K562 (cell line): ENCODE measurements around the gene NOX5. TPM values are rescaled to one million over a fixed set of nuclear protein-coding genes. Genes with fewer than 3 reads are reported as not detected.
A peak's percentile ranks its signal among the peaks of the same experiment; 100 is the strongest.

Experiments used
- ATAC-seq: fragments of 200-7000 bp; cut with Tn5 transposase; 3 replicates; pipeline ENCODE4 v1.9.1; 2020; ENCODE audit warnings: moderate library complexity
- BruUV-seq: library from RNA; stranded (reverse); fragments of 400-500 nt; replicated peaks from 2 replicates; lab custom pipeline; 2021; lab: Mats Ljungman, UMichigan
- CTCF ChIA-PET: fragments of 300-600 bp; formaldehyde crosslinking; extraction: SDS; loops from one replicate; lab custom pipeline; 2021; ENCODE audit warnings: low intra/inter-chr PET ratio; lab: Yijun Ruan, JAX
- POLR2A ChIA-PET: fragments of 300-600, 350-650 bp; sonication (Branson Sonifier 250); formaldehyde crosslinking; extraction: SDS; loops from one replicate; lab custom pipeline; 2021; ENCODE audit warnings: antibody characterized with exemption, inconsistent platforms; lab: Yijun Ruan, JAX
- DNase-seq, 4 experiments: peaks; one replicate each; pipeline versions ENCODE4 v3.0.0 to v3.0.0-alpha.2; 2011 to 2018; ENCODE audit warnings: low spot score in 3 of 4, mixed read lengths in 3 of 4; ENCODE audit errors: extremely low read depth in 1 of 4
- FAIRE-seq: peaks from 2 replicates; lab custom pipeline; 2011; peaks lifted over from hg19 to GRCh38; lab: Jason Lieb, UNC
- H2AFZ ChIP-seq: 2 replicates; pipeline ENCODE4 v1.6.0; 2011; ENCODE audit warnings: low read depth, low read length, control low read depth, inconsistent platforms
- H3K27ac ChIP-seq: fragments of 200-600 bp; 3 replicates; pipeline ENCODE4 v1.8.0; 2011; ENCODE audit warnings: low read depth, mild to moderate bottlenecking, control low read depth, inconsistent platforms, low read length, moderate library complexity, mixed read lengths; ENCODE audit errors: extremely low read depth
- H3K27me3 ChIP-seq, 2 experiments: fragments of 300-600 bp in 1 of 2; 2 replicates in 1 of 2; 3 replicates in 1 of 2; pipeline versions ENCODE4 v1.6.0 to v1.8.0; 2011; ENCODE audit warnings: inconsistent platforms in 2 of 2, low read length in 2 of 2, mild to moderate bottlenecking in 1 of 2, mixed read lengths in 1 of 2, moderate library complexity in 1 of 2; ENCODE audit not compliant: control insufficient read depth in 2 of 2, insufficient read depth in 2 of 2
- H3K36me3 ChIP-seq: fragments of 300-600 bp; 3 replicates; pipeline ENCODE4 v1.8.0; 2011; ENCODE audit warnings: mild to moderate bottlenecking, low read length, inconsistent platforms; ENCODE audit not compliant: control insufficient read depth, insufficient read depth
- H3K4me1 ChIP-seq, 2 experiments: fragments of 200-600 bp in 1 of 2; replicated peaks in 1 of 2; 2 replicates in 1 of 2; 3 replicates in 1 of 2; pipeline versions ENCODE4 v1.5.1 to v1.8.0; 2011; ENCODE audit warnings: inconsistent platforms in 2 of 2, low read length in 2 of 2, mild to moderate bottlenecking in 1 of 2, mixed read lengths in 1 of 2, moderate library complexity in 1 of 2; ENCODE audit not compliant: control insufficient read depth in 2 of 2, insufficient read depth in 2 of 2
- H3K4me2 ChIP-seq: 2 replicates; pipeline ENCODE4 v1.6.1; 2011; ENCODE audit warnings: low read length, control low read depth, inconsistent platforms, mixed read lengths; ENCODE audit not compliant: insufficient read depth
- H3K4me3 ChIP-seq: fragments of 200-600 bp; sonication (generic), shearing (Covaris generic); 2 replicates; pipeline ENCODE4 v1.5.1; 2016; ENCODE audit warnings: control low read depth, inconsistent platforms
- H3K79me2 ChIP-seq: fragments of 200-600 bp; 3 replicates; pipeline ENCODE4 v1.8.0; 2011; ENCODE audit warnings: low read length, inconsistent platforms; ENCODE audit not compliant: control insufficient read depth, insufficient read depth
- H3K9ac ChIP-seq, 2 experiments: 2 replicates each; pipeline versions ENCODE4 v1.6.0 to v1.6.1; 2011; ENCODE audit warnings: low read depth in 2 of 2, low read length in 2 of 2, control low read depth in 1 of 2, inconsistent platforms in 1 of 2, mild to moderate bottlenecking in 1 of 2, mixed read lengths in 1 of 2; ENCODE audit not compliant: insufficient read depth in 1 of 2
- H3K9me1 ChIP-seq: one replicate; pipeline ENCODE4 v1.6.0; 2011; ENCODE audit warnings: inconsistent platforms, mild to moderate bottlenecking, low read length, moderate library complexity; ENCODE audit not compliant: control insufficient read depth, insufficient read depth
- H3K9me3 ChIP-seq: replicated peaks from 2 replicates; pipeline ENCODE4 v1.5.1; 2011; ENCODE audit warnings: low read depth, low read length, inconsistent platforms; ENCODE audit not compliant: control insufficient read depth, insufficient read depth
- H4K20me1 ChIP-seq: replicated peaks from 2 replicates; pipeline ENCODE4 v1.6.1; 2011; ENCODE audit warnings: low read length, inconsistent platforms, mixed read lengths; ENCODE audit not compliant: control insufficient read depth, insufficient read depth
- CBFA2T2 ChIP-seq: fragments of 450-650 bp; conservative IDR thresholded peaks from 2 replicates; pipeline ENCODE4 v1.6.1; 2017; ENCODE audit warnings: mild to moderate bottlenecking
- CBFA2T3 ChIP-seq: fragments of 450-650 bp; IDR thresholded peaks from 2 replicates; pipeline ENCODE4 v1.6.1; 2017
- EGR1 ChIP-seq: fragments of 450-650 bp; conservative IDR thresholded peaks from 2 replicates; pipeline ENCODE4 v1.6.1; 2017; ENCODE audit warnings: mild to moderate bottlenecking
- EP300 ChIP-seq: IDR thresholded peaks from 2 replicates; pipeline ENCODE4 v1.6.1; 2012; ENCODE audit warnings: low read length, improper control_type of control experiment
- HDAC2 ChIP-seq: fragments of 450-650 bp; IDR thresholded peaks from 2 replicates; pipeline ENCODE4 v1.6.1; 2016; ENCODE audit warnings: mild to moderate bottlenecking
- KAT2B ChIP-seq: IDR thresholded peaks from one replicate; pipeline ENCODE4 v1.6.1; 2012; ENCODE audit warnings: low read depth, mild to moderate bottlenecking, control low read depth, inconsistent platforms, low read length, moderate library complexity
- SIRT6 ChIP-seq: IDR thresholded peaks from one replicate; pipeline ENCODE4 v1.6.1; 2012; ENCODE audit warnings: low read depth, mild to moderate bottlenecking, control low read depth, inconsistent platforms, low read length, moderate library complexity
- SP2 ChIP-seq: IDR thresholded peaks from 2 replicates; pipeline ENCODE4 v1.6.1; 2011; ENCODE audit warnings: mild to moderate bottlenecking, low read depth, low read length, moderate library complexity; ENCODE audit not compliant: poor library complexity, severe bottlenecking; ENCODE audit errors: extremely low read depth
- TAL1 ChIP-seq: fragments of 450-650 bp; IDR thresholded peaks from 2 replicates; pipeline ENCODE4 v1.6.1; 2016; ENCODE audit warnings: mild to moderate bottlenecking
- UBTF ChIP-seq, 2 experiments: IDR thresholded peaks; 2 replicates each; pipeline ENCODE4 v1.6.1; 2012; ENCODE audit warnings: improper control_type of control experiment in 2 of 2, low read depth in 2 of 2, low read length in 2 of 2, borderline replicate concordance in 1 of 2
- VEZF1 ChIP-seq: fragments of 200-800 bp; sonication (Bioruptor generic); IDR thresholded peaks from 2 replicates; pipeline ENCODE4 v1.6.1; 2017; ENCODE audit warnings: missing genetic modification characterization, missing compliant biosample characterization
- ZKSCAN3 ChIP-seq: fragments of 250-450 bp; sonication (Bioruptor Pico); IDR thresholded peaks from 2 replicates; pipeline ENCODE4 v1.4.0; 2020
- ZNF57 ChIP-seq: fragments of 450-650 bp; formaldehyde crosslinking; IDR thresholded peaks from 2 replicates; pipeline ENCODE4 v1.4.0; 2020; ENCODE audit warnings: mild to moderate bottlenecking, moderate library complexity
- ZNF639 ChIP-seq, 2 experiments: fragments of 200-800 bp in 1 of 2; sonication (Bioruptor generic) in 1 of 2; sonication (generic) in 1 of 2; formaldehyde crosslinking in 1 of 2; IDR thresholded peaks in 1 of 2; conservative IDR thresholded peaks in 1 of 2; 2 replicates each; pipeline versions ENCODE4 v1.5.0 to v1.6.1; 2016 to 2020; ENCODE audit warnings: missing compliant biosample characterization in 1 of 2, missing genetic modification characterization in 1 of 2, missing genetic modification reagents in 1 of 2
- ZNF76 ChIP-seq: fragments of 250-450 bp; sonication (Bioruptor Pico); IDR thresholded peaks from 2 replicates; pipeline ENCODE4 v1.4.0; 2020; ENCODE audit warnings: mild to moderate bottlenecking, moderate library complexity, borderline replicate concordance
- WGBS: fragments of 100-300 bp; shearing (Covaris generic); methylation state at CpG from one replicate; pipeline ENCODE4 v1.1.6; 2016; ENCODE audit warnings: low coverage, mixed read lengths; ENCODE audit not compliant: insufficient coverage; ENCODE audit errors: missing lambda C conversion rate; 5-methylcytosine and 5-hydroxymethylcytosine counted together
- in situ Hi-C: fragments of 300-500 bp; cut with MboI; formaldehyde crosslinking; loops from 4 replicates; pipeline ENCODE4 v1.15.0; 2018; ENCODE audit warnings: inconsistent platforms, mixed read lengths
- intact Hi-C: fragments of 100-400 bp; cut with micrococcal nuclease; formaldehyde crosslinking; loops from 2 replicates; pipeline ENCODE4 v1.14.2; 2022
- polyA plus RNA-seq, 8 experiments: library from polyadenylated mRNA; depleted of rRNA in 4 of 8; stranded (reverse) in 5 of 8; unstranded in 3 of 8; fragments of >200 nt; fragmentation: Nextera tagmentation in 2 of 8; fragmentation: Illumina TruSeq in 1 of 8; extraction: Ambion mirVana in 2 of 8; extraction: Trizol in 1 of 8; gene quantifications; 2 replicates each; pipeline versions ENCODE4 v1.2.1 to v1.2.3, GENCODE V29; 2011 to 2014; ENCODE audit warnings: inconsistent platforms in 1 of 8, missing spikeins in 1 of 8
- total RNA-seq, 7 experiments: library from RNA; depleted of rRNA in 6 of 7; stranded (reverse); fragments of >200 nt in 6 of 7; fragmentation: Illumina TruSeq in 2 of 7; extraction: Trizol in 2 of 7; gene quantifications; 2 replicates each; pipeline versions ENCODE4 v1.2.1 to v1.2.3, GENCODE V29; 2011 to 2021; ENCODE audit warnings: low replicate concordance in 1 of 7
- TF ChIP-seq, protein P1 (sequence below): sonication (generic); formaldehyde crosslinking; IDR thresholded peaks from 2 replicates; pipeline ENCODE4 v1.4.0; 2020; ENCODE audit warnings: mild to moderate bottlenecking, missing genetic modification reagents

Gene NOX5
- total and polyA plus RNA-seq, 9 of the 15 experiments (the other 6 are each of a cell fraction or from before 2014, with no cell fraction given): 0.01 TPM; not detected in 8

DNA sequence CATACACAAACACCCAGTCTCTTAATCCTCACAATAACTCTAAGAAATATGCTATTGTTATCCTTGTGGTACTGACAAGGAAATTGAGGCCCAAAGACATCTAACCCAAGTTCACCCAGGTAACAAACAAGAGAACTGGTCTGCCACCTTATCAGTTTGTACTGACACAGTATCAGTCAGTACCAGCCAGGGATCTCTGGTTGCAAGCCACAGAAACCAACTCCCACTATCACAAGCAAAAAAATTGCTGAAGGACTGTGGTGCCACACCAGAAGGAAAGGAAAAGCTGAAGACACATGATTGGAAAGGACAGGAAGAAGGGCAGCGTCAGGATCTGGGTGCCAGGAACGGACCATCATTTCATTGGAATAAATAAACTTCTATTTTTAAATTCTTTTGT is 82.1 kb downstream of the NOX5 start:
- no peak overlapping the region for H2AFZ ChIP-seq
- no peak overlapping the region for H3K4me3 ChIP-seq
- H3K9me1 ChIP-seq: no peaks in the 10 kb centered on the region
- no peak for FAIRE-seq
- no peaks in the 10 kb centered on the region for H4K20me1 ChIP-seq
- H3K4me1 ChIP-seq: peaks cover 0 to 16% of the 10 kb centered on the region in 2 experiments; a peak in 2 of 5 replicates
- CTCF ChIA-PET: no interaction called here
- no peak overlapping the region for H3K4me2 ChIP-seq
- no peak for DNase-seq
- H3K9ac ChIP-seq: no peak overlapping the region
- H3K9me3 ChIP-seq: no peaks in the 10 kb centered on the region
- POLR2A ChIA-PET: interaction anchor here (1.2 to 1.4 kb wide), 2 partner anchors 14 to 16 kb away, joined by 3 to 4 read pairs; no protein-coding TSS in a partner anchor
- WGBS: 0% methylated on average over 2 of the region's 2 CpGs
- BruUV-seq: no TSS peak
- intact Hi-C loops: no loop called here
- no peaks in the 10 kb centered on the region for H3K79me2 ChIP-seq
- ATAC-seq: no peak
- H3K36me3 ChIP-seq: no peaks in the 10 kb centered on the region
- H3K27ac ChIP-seq: no peak overlapping the region
- H3K27me3 ChIP-seq: peaks cover 0 to 14% of the 10 kb centered on the region in 2 experiments; a peak in 2 of 5 replicates
- in situ Hi-C loops: no loop called here
- peak; percentile 22; the same call in 1 of the 2 replicates for TF ChIP-seq TAL1
- TF ChIP-seq ZNF76 (CRISPR knock-in tag): no peak
- TF ChIP-seq, protein P1, sequence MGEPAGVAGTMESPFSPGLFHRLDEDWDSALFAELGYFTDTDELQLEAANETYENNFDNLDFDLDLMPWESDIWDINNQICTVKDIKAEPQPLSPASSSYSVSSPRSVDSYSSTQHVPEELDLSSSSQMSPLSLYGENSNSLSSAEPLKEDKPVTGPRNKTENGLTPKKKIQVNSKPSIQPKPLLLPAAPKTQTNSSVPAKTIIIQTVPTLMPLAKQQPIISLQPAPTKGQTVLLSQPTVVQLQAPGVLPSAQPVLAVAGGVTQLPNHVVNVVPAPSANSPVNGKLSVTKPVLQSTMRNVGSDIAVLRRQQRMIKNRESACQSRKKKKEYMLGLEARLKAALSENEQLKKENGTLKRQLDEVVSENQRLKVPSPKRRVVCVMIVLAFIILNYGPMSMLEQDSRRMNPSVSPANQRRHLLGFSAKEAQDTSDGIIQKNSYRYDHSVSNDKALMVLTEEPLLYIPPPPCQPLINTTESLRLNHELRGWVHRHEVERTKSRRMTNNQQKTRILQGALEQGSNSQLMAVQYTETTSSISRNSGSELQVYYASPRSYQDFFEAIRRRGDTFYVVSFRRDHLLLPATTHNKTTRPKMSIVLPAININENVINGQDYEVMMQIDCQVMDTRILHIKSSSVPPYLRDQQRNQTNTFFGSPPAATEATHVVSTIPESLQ (CRISPR knock-in tag): no peak
- no peak for TF ChIP-seq ZKSCAN3 (CRISPR knock-in tag)
- no peak for TF ChIP-seq SP2
- TF ChIP-seq VEZF1 (CRISPR knock-in tag): no peak
- TF ChIP-seq UBTF (IDR thresholded peaks at IDR 0.05; ENCODE audit: borderline replicate concordance in 1 of 2, low read depth in 2 of 2, low read length in 2 of 2): no peak
- TF ChIP-seq HDAC2: no peak
- TF ChIP-seq CBFA2T2: peak; percentile 11; the same call in 1 of the 2 replicates
- TF ChIP-seq KAT2B: no peak
- TF ChIP-seq CBFA2T3: peak; percentile 36
- no peak for TF ChIP-seq SIRT6
- TF ChIP-seq ZNF639 (CRISPR knock-in tag; conservative IDR thresholded peaks at IDR 0.05 in 1 of 2, IDR thresholded peaks at IDR 0.05 in 1 of 2): no peak
- 0 out of 2 replicates have a peak, but pooled peaks have one; percentile 7 for TF ChIP-seq EP300
- no peak for TF ChIP-seq EGR1
- no peak for TF ChIP-seq ZNF57 (CRISPR knock-in tag)
